OCI-LY3 (cell line): ENCODE measurements around the gene ITGAE.

Source experiments
- H2AFZ ChIP-seq: fragments of 200-600, 300-600 bp; shearing (Covaris generic); 2 replicates; pipeline ENCODE4 v1.6.0; 2014; ENCODE audit warnings: antibody characterized with exemption, low read depth, low read length
- H3K27ac ChIP-seq: fragments of 200-600, 300-600 bp; sonication (generic); 2 replicates; pipeline ENCODE4 v1.5.1; 2014; ENCODE audit warnings: mild to moderate bottlenecking, low read length, moderate library complexity, mixed read lengths
- H3K27me3 ChIP-seq: fragments of 200-600, 300-600 bp; sonication (generic); 2 replicates; pipeline ENCODE4 v1.6.1; 2014; ENCODE audit warnings: low read depth, low read length, mixed read lengths
- H3K36me3 ChIP-seq: fragments of 200-600, 300-600 bp; sonication (generic); replicated peaks from 2 replicates; pipeline ENCODE3; 2014; ENCODE audit warnings: low read depth, low read length, mixed read lengths
- H3K4me1 ChIP-seq: fragments of 300-600, 200-600 bp; sonication (generic); 2 replicates; pipeline ENCODE4 v1.6.1; 2014; ENCODE audit warnings: low read length, mixed read lengths
- H3K4me2 ChIP-seq: fragments of 200-600, 300-600 bp; sonication (generic); 2 replicates; pipeline ENCODE4 v1.6.1; 2014; ENCODE audit warnings: low read length, mixed read lengths
- H3K4me3 ChIP-seq: fragments of 300-600, 200-600 bp; sonication (generic); 2 replicates; pipeline ENCODE4 v1.5.1; 2014; ENCODE audit warnings: antibody characterized with exemption, mild to moderate bottlenecking, low read length, moderate library complexity
- H3K79me2 ChIP-seq: fragments of 300-600, 200-600 bp; shearing (Covaris generic); 2 replicates; pipeline ENCODE4 v1.6.1; 2014; ENCODE audit warnings: mild to moderate bottlenecking, low read length, mixed read lengths
- H3K9ac ChIP-seq: fragments of 300-600, 200-600 bp; shearing (Covaris generic); 2 replicates; pipeline ENCODE4 v1.6.0; 2014; ENCODE audit warnings: mild to moderate bottlenecking, low read length, moderate library complexity
- H3K9me3 ChIP-seq: fragments of 200-600, 300-600 bp; shearing (Covaris generic); 2 replicates; pipeline ENCODE4 v1.6.1; 2014; ENCODE audit warnings: low read length, mixed read lengths; ENCODE audit not compliant: insufficient read depth
- H4K20me1 ChIP-seq: fragments of 200-600, 300-600 bp; sonication (generic); 2 replicates; pipeline ENCODE4 v1.6.1; 2016; ENCODE audit warnings: low read length, mixed read lengths; ENCODE audit not compliant: insufficient read depth
- CTCF ChIP-seq: fragments of 200-600, 300-600 bp; sonication (generic); IDR thresholded peaks from 2 replicates; pipeline ENCODE4 v1.5.1; 2014; ENCODE audit warnings: antibody characterized with exemption, low read length, low read depth
- EZH2phosphoT487 ChIP-seq: fragments of 200-600 bp; shearing (Covaris generic); IDR thresholded peaks from 2 replicates; pipeline ENCODE4 v1.6.1; 2018; ENCODE audit warnings: antibody characterized with exemption, mixed run types, low read depth

The ITGAE gene

DNA sequence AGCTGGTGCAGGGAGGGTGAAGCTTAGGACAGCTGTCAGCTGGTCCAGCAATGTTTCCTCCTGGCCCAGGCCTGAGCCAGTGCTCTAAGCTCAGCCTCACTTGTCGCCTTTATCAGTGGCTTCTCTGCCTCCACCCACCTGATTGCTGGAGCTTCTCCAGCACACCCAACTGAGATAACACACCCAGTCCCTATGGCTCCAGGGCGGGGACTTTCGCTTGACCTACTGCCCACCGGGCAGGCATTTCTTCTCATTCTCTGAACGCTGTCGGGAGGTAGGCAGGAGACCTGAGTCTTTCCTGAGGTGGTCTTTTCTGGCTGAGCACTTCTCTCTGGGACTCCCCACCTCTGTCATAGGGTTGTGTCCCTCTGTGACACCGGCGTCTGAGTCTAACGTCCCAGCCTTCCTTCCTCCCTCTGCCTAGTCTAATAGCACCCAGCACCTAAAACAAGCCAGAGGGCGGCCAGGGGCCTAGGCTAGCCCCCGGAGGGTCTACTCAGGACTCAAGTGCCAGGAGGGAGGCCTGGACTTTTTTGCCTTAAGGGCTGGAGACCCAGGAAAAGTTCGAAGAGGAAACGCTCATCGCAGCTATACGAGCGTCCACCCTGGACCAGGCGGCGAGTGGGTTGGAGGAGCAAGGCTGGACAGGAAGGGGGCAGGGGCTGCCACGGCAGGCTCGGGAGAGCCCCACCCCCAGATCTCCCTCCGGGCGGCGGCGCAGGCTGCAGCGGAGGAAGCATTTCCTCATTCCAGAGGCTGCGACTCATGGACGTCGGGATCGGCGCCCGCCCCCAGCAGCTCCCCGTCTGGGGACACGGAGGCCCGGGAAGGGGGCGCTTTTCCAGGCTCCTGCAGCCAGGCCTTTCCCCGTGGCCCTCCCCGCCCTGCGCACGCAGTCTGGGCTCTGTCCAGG is 133.4 kb downstream of the ITGAE start:
- Histone ChIP-seq H3K27me3 (no peaks in the 10 kb centered on the region), H3K9ac (peak overlapping the region; percentile 76), H4K20me1 (no peaks in the 10 kb centered on the region), H3K36me3 (no peaks in the 10 kb centered on the region), H3K4me2 (peak overlapping the region; percentile 96), H2AFZ (peak overlapping the region; percentile 45; the same call in 1 of the 2 replicates), H3K27ac (no peak overlapping the region), H3K79me2 (peaks cover 18% of the 10 kb centered on the region), H3K4me1 (peaks cover 9% of the 10 kb centered on the region; the same call in 1 of the 2 replicates), H3K9me3 (no peaks in the 10 kb centered on the region), H3K4me3 (peak overlapping the region; percentile 91)
- TF ChIP-seq CTCF (no peak), EZH2phosphoT487 (no peak)

- Histone ChIP-seq H3K4me1 (peaks cover 9% of the 10 kb centered on the region; the same call in 1 of the 2 replicates), H4K20me1 (no peaks in the 10 kb centered on the region), H3K9ac (no peak overlapping the region), H3K4me3 (no peak overlapping the region), H3K4me2 (no peak overlapping the region), H3K9me3 (no peaks in the 10 kb centered on the region), H3K27ac (no peak overlapping the region), H3K27me3 (no peaks in the 10 kb centered on the region), H2AFZ (no peak overlapping the region), H3K79me2 (peaks cover 18% of the 10 kb centered on the region), H3K36me3 (no peaks in the 10 kb centered on the region)
- no peak for TF ChIP-seq EZH2phosphoT487
- no peak for TF ChIP-seq CTCF
These were observed 134.5 kb downstream of the ITGAE start for GRCh38 chr17:3666516-3666915.

DNA sequence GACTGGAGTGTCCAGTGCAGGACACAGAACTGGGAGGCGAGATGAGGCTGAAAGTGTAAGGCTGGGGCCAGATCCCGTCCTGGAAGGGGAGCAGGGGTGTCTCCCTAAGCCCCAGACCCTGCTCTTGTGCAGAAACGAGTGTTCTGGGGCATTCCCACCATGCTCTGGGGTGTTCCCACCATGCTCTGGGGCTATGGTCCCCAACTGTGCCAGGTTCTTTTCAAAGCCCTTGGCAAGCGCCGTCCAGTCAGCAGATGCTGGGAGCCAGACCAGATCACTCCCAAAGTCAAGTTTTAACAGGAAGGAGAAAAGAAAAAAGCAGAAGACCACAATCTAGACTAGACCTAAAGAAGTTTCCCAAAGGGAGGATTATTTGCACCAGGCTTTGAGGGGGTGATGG is 135.2 kb downstream of the ITGAE start:
- TF ChIP-seq EZH2phosphoT487 (no peak), CTCF (no peak)
- Histone ChIP-seq H3K9me3 (no peaks in the 10 kb centered on the region), H3K9ac (no peak overlapping the region), H4K20me1 (no peaks in the 10 kb centered on the region), H2AFZ (no peak overlapping the region), H3K4me2 (no peak overlapping the region), H3K79me2 (peaks cover 18% of the 10 kb centered on the region), H3K4me1 (peaks cover 9% of the 10 kb centered on the region; the same call in 1 of the 2 replicates), H3K4me3 (no peak overlapping the region), H3K27ac (no peak overlapping the region), H3K27me3 (no peaks in the 10 kb centered on the region), H3K36me3 (no peaks in the 10 kb centered on the region)
